Neuron (in vitro differentiated cells): ENCODE data around the gene ARHGAP22.

Source experiments
- H2AFZ ChIP-seq: one replicate; pipeline ENCODE4 v1.6.1; 2013; ENCODE audit warnings: low read depth, mild to moderate bottlenecking, inconsistent platforms, low read length, moderate library complexity
- H3K27me3 ChIP-seq: one replicate; pipeline ENCODE4 v1.6.1; 2013; ENCODE audit warnings: low read length; ENCODE audit not compliant: insufficient read depth
- H3K36me3 ChIP-seq: one replicate; pipeline ENCODE4 v1.6.1; 2013; ENCODE audit warnings: low read length; ENCODE audit not compliant: insufficient read depth
- H3K4me1 ChIP-seq: one replicate; pipeline ENCODE4 v1.6.1; 2013; ENCODE audit warnings: low read length; ENCODE audit not compliant: insufficient read depth
- H3K4me3 ChIP-seq: 2 replicates; pipeline ENCODE4 v1.5.1; 2013; ENCODE audit warnings: mild to moderate bottlenecking, low read length, moderate library complexity
- H3K9me3 ChIP-seq: one replicate; pipeline ENCODE4 v1.6.1; 2013; ENCODE audit warnings: low read length

The ARHGAP22 gene

GRCh38 chr10:48608279-48608681 lies 3.4 kb upstream of the ARHGAP22 start:
- Histone ChIP-seq H3K9me3 (no peaks in the 10 kb centered on the region), H3K36me3 (no peaks in the 10 kb centered on the region), H3K4me3 (no peak overlapping the region), H3K27me3 (peaks cover 19% of the 10 kb centered on the region), H3K4me1 (no peaks in the 10 kb centered on the region), H2AFZ (no peak overlapping the region)

GRCh38 chr10:48607356-48608278 lies 2.7 kb upstream of the ARHGAP22 start:
- Histone ChIP-seq H3K9me3 (no peaks in the 10 kb centered on the region), H2AFZ (no peak overlapping the region), H3K4me3 (no peak overlapping the region), H3K36me3 (no peaks in the 10 kb centered on the region), H3K27me3 (peaks cover 19% of the 10 kb centered on the region), H3K4me1 (no peaks in the 10 kb centered on the region)

- H3K36me3 ChIP-seq = no peaks in the 10 kb centered on the region
- H3K27me3 ChIP-seq = peaks cover 19% of the 10 kb centered on the region
- H3K4me1 ChIP-seq = no peaks in the 10 kb centered on the region
- no peak overlapping the region for H3K4me3 ChIP-seq
- H3K9me3 ChIP-seq = no peaks in the 10 kb centered on the region
- H2AFZ ChIP-seq = no peak overlapping the region
Observed at GRCh38 chr10:48606530-48607355, 1.9 kb upstream of the ARHGAP22 start.

GRCh38 chr10:48605786-48606529 lies 1.1 kb upstream of the ARHGAP22 start:
- Histone ChIP-seq H3K9me3 (no peaks in the 10 kb centered on the region), H3K4me3 (no peak overlapping the region), H3K27me3 (peaks cover 19% of the 10 kb centered on the region), H3K4me1 (no peaks in the 10 kb centered on the region), H2AFZ (no peak overlapping the region), H3K36me3 (no peaks in the 10 kb centered on the region)

- Histone ChIP-seq H3K27me3 (peaks cover 19% of the 10 kb centered on the region), H2AFZ (no peak overlapping the region), H3K36me3 (no peaks in the 10 kb centered on the region), H3K4me1 (no peaks in the 10 kb centered on the region), H3K9me3 (no peaks in the 10 kb centered on the region), H3K4me3 (no peak overlapping the region)
Observed at GRCh38 chr10:48604039-48604990, 558 bp downstream of the ARHGAP22 start.

- Histone ChIP-seq H3K4me1 (no peaks in the 10 kb centered on the region), H3K27me3 (peaks cover 19% of the 10 kb centered on the region), H3K4me3 (no peak overlapping the region), H3K9me3 (no peaks in the 10 kb centered on the region), H3K36me3 (no peaks in the 10 kb centered on the region), H2AFZ (no peak overlapping the region)
Observed at GRCh38 chr10:48603421-48604038, 1.3 kb downstream of the ARHGAP22 start.

GRCh38 chr10:48602401-48603135 lies 2.3 kb downstream of the ARHGAP22 start:
- Histone ChIP-seq H3K36me3 (no peaks in the 10 kb centered on the region), H3K4me1 (no peaks in the 10 kb centered on the region), H2AFZ (no peak overlapping the region), H3K4me3 (no peak overlapping the region), H3K27me3 (peaks cover 19% of the 10 kb centered on the region), H3K9me3 (no peaks in the 10 kb centered on the region)

GRCh38 chr10:48601789-48602188 lies 3.1 kb downstream of the ARHGAP22 start:
- Histone ChIP-seq H3K36me3 (no peaks in the 10 kb centered on the region), H3K27me3 (peaks cover 19% of the 10 kb centered on the region), H3K9me3 (no peaks in the 10 kb centered on the region), H2AFZ (no peak overlapping the region), H3K4me3 (no peak overlapping the region), H3K4me1 (no peaks in the 10 kb centered on the region)

GRCh38 chr10:48600645-48601505 lies 4.0 kb downstream of the ARHGAP22 start:
- Histone ChIP-seq H2AFZ (no peak overlapping the region), H3K4me1 (no peaks in the 10 kb centered on the region), H3K4me3 (no peak overlapping the region), H3K36me3 (no peaks in the 10 kb centered on the region), H3K27me3 (peaks cover 18% of the 10 kb centered on the region), H3K9me3 (no peaks in the 10 kb centered on the region)

GRCh38 chr10:48599830-48600134 lies 5.1 kb downstream of the ARHGAP22 start:
- Histone ChIP-seq H3K36me3 (no peaks in the 10 kb centered on the region), H3K27me3 (peaks cover 10% of the 10 kb centered on the region), H3K9me3 (no peaks in the 10 kb centered on the region), H3K4me1 (no peaks in the 10 kb centered on the region), H3K4me3 (no peak overlapping the region), H2AFZ (no peak overlapping the region)
